Ishikawa (cell line): ENCODE results near the gene SUPT6H.

Experiments
- CEBPB ChIP-seq: IDR thresholded peaks from 2 replicates; pipeline ENCODE4 v1.6.1; 2012
- CREB1 ChIP-seq: IDR thresholded peaks from 2 replicates; pipeline ENCODE4 v1.6.1; 2012; ENCODE audit warnings: low read depth
- EGR1 ChIP-seq: IDR thresholded peaks from 2 replicates; pipeline ENCODE4 v1.6.1; 2012
- EP300 ChIP-seq: IDR thresholded peaks from 2 replicates; pipeline ENCODE4 v1.6.1; 2012; ENCODE audit warnings: borderline replicate concordance
- FOXM1 ChIP-seq: IDR thresholded peaks from 2 replicates; pipeline ENCODE4 v1.6.1; 2012; ENCODE audit warnings: low read depth, borderline replicate concordance
- MAX ChIP-seq: IDR thresholded peaks from 2 replicates; pipeline ENCODE4 v1.6.1; 2012
- NFIC ChIP-seq: IDR thresholded peaks from 2 replicates; pipeline ENCODE4 v1.6.1; 2012
- RAD21 ChIP-seq: IDR thresholded peaks from 2 replicates; pipeline ENCODE4 v1.6.1; 2012; ENCODE audit warnings: low read depth
- REST ChIP-seq: IDR thresholded peaks from 2 replicates; pipeline ENCODE4 v1.6.1; 2012; ENCODE audit warnings: low read depth, mild to moderate bottlenecking
- TAF1 ChIP-seq: IDR thresholded peaks from 2 replicates; pipeline ENCODE4 v1.6.1; 2012; ENCODE audit warnings: low read depth, mild to moderate bottlenecking
- TCF12 ChIP-seq: IDR thresholded peaks from 2 replicates; pipeline ENCODE4 v1.6.1; 2012; ENCODE audit warnings: low read depth
- TEAD4 ChIP-seq: IDR thresholded peaks from 2 replicates; pipeline ENCODE4 v1.6.1; 2012
- YY1 ChIP-seq: IDR thresholded peaks from 2 replicates; pipeline ENCODE4 v1.6.1; 2012; ENCODE audit warnings: low read depth

GRCh38 chr17:28737316-28737715, 75.3 kb downstream of the SUPT6H start:
- TF ChIP-seq MAX (no peak), REST (no peak), TAF1 (no peak), RAD21 (no peak), TEAD4 (no peak), EGR1 (no peak), EP300 (no peak), CREB1 (no peak), TCF12 (no peak), YY1 (no peak), NFIC (no peak), FOXM1 (no peak), CEBPB (no peak)
